Hepatocyte (in vitro differentiated cells): Measurements from ENCODE around the gene TOX3. TPM values are rescaled to one million over a fixed set of nuclear protein-coding genes. Genes with fewer than 3 reads are reported as not detected.

Experiments used
- DNase-seq: peaks from one replicate; pipeline ENCODE4 v3.0.0-alpha.2; 2016; ENCODE audit warnings: low spot score
- H2AFZ ChIP-seq: fragments of 200-600 bp; sonication (generic); 2 replicates; pipeline ENCODE4 v1.6.0; 2016; ENCODE audit warnings: antibody characterized with exemption, mild to moderate bottlenecking
- H3K27ac ChIP-seq: fragments of 200-600 bp; sonication (generic); 2 replicates; pipeline ENCODE4 v1.5.1; 2016; ENCODE audit warnings: mild to moderate bottlenecking
- H3K27me3 ChIP-seq: fragments of 200-600 bp; sonication (generic); 2 replicates; pipeline ENCODE4 v1.6.1; 2016
- H3K36me3 ChIP-seq: fragments of 200-600 bp; sonication (generic); replicated peaks from 2 replicates; pipeline ENCODE4 v1.5.1; 2016; ENCODE audit warnings: low read depth; ENCODE audit not compliant: insufficient read depth
- H3K4me1 ChIP-seq: fragments of 200-600 bp; sonication (generic); 2 replicates; pipeline ENCODE4 v1.5.1; 2016; ENCODE audit warnings: mild to moderate bottlenecking, moderate library complexity; ENCODE audit not compliant: insufficient read depth
- H3K4me2 ChIP-seq: fragments of 200-600 bp; sonication (generic); 2 replicates; pipeline ENCODE4 v1.6.0; 2016
- H3K4me3 ChIP-seq: fragments of 200-600 bp; sonication (generic); 2 replicates; pipeline ENCODE4 v1.5.1; 2016; ENCODE audit warnings: mild to moderate bottlenecking
- H3K79me2 ChIP-seq: fragments of 200-600 bp; sonication (generic); 2 replicates; pipeline ENCODE4 v1.6.0; 2017; ENCODE audit warnings: mild to moderate bottlenecking
- H3K9me2 ChIP-seq: fragments of 200-600 bp; sonication (generic); replicated peaks from 2 replicates; pipeline ENCODE4 v1.6.0; 2017; ENCODE audit warnings: mild to moderate bottlenecking; ENCODE audit not compliant: insufficient read depth
- H3K9me3 ChIP-seq: fragments of 200-600 bp; sonication (generic); 2 replicates; pipeline ENCODE4 v1.5.1; 2016; ENCODE audit warnings: low read depth, mild to moderate bottlenecking
- H4K20me1 ChIP-seq: fragments of 200-600 bp; sonication (generic); 2 replicates; pipeline ENCODE4 v1.6.0; 2016; ENCODE audit warnings: mild to moderate bottlenecking; ENCODE audit not compliant: insufficient read depth, poor library complexity, severe bottlenecking
- EZH2 ChIP-seq: fragments of 200-600 bp; sonication (generic); IDR thresholded peaks from 2 replicates; pipeline ENCODE4 v1.6.1; 2016; ENCODE audit warnings: antibody characterized with exemption, mild to moderate bottlenecking, borderline replicate concordance
- EZH2phosphoT487 ChIP-seq: fragments of 200-600 bp; sonication (generic); IDR thresholded peaks from one replicate; pipeline ENCODE4 v1.6.1; 2018; ENCODE audit warnings: antibody characterized with exemption, mild to moderate bottlenecking, low read depth, moderate library complexity; ENCODE audit not compliant: unreplicated experiment, severe bottlenecking
- WGBS: methylation state at CpG from one replicate; pipeline ENCODE4 v1.1.6; 2016; ENCODE audit warnings: low lambda C conversion rate; ENCODE audit errors: missing lambda C conversion rate; 5-methylcytosine and 5-hydroxymethylcytosine counted together
- polyA plus RNA-seq: library from polyadenylated mRNA; unstranded; fragments of >200 nt; fragmentation: Nextera tagmentation; extraction: Ambion mirVana; gene quantifications from 2 replicates; pipeline ENCODE4 v1.2.1, GENCODE V29; 2016
- total RNA-seq: library from RNA; depleted of rRNA; stranded (reverse); fragments of >200 nt; gene quantifications from 2 replicates; pipeline ENCODE4 v1.2.3, GENCODE V29; 2014
- TF ChIP-seq, protein P1 (sequence below): fragments of 200-600 bp; sonication (generic); IDR thresholded peaks from 2 replicates; pipeline ENCODE4 v1.5.1; 2016; ENCODE audit warnings: antibody characterized with exemption, mild to moderate bottlenecking; ENCODE audit not compliant: poor library complexity

TOX3 gene
- total and polyA plus RNA-seq, 2 experiments from 2014 or later, result 11.8 to 23.6 TPM

GRCh38 chr16:52470585-52470984 is 76.4 kb downstream of the TOX3 start:
- Histone ChIP-seq H3K4me3 (no peak overlapping the region), H4K20me1 (no peaks in the 10 kb centered on the region), H3K9me2 (no peaks in the 10 kb centered on the region), H2AFZ (no peak overlapping the region), H3K27ac (no peak overlapping the region), H3K4me2 (no peak overlapping the region), H3K27me3 (no peaks in the 10 kb centered on the region), H3K79me2 (peaks cover 26% of the 10 kb centered on the region), H3K9me3 (no peaks in the 10 kb centered on the region), H3K4me1 (no peaks in the 10 kb centered on the region), H3K36me3 (no peaks in the 10 kb centered on the region)
- TF ChIP-seq, protein P1, sequence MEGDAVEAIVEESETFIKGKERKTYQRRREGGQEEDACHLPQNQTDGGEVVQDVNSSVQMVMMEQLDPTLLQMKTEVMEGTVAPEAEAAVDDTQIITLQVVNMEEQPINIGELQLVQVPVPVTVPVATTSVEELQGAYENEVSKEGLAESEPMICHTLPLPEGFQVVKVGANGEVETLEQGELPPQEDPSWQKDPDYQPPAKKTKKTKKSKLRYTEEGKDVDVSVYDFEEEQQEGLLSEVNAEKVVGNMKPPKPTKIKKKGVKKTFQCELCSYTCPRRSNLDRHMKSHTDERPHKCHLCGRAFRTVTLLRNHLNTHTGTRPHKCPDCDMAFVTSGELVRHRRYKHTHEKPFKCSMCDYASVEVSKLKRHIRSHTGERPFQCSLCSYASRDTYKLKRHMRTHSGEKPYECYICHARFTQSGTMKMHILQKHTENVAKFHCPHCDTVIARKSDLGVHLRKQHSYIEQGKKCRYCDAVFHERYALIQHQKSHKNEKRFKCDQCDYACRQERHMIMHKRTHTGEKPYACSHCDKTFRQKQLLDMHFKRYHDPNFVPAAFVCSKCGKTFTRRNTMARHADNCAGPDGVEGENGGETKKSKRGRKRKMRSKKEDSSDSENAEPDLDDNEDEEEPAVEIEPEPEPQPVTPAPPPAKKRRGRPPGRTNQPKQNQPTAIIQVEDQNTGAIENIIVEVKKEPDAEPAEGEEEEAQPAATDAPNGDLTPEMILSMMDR, result no peak
- no peak for TF ChIP-seq EZH2phosphoT487
- TF ChIP-seq EZH2, result no peak
- 85% methylated on average over 6 of the region's 6 CpGs for WGBS
- no peak for DNase-seq

DNA sequence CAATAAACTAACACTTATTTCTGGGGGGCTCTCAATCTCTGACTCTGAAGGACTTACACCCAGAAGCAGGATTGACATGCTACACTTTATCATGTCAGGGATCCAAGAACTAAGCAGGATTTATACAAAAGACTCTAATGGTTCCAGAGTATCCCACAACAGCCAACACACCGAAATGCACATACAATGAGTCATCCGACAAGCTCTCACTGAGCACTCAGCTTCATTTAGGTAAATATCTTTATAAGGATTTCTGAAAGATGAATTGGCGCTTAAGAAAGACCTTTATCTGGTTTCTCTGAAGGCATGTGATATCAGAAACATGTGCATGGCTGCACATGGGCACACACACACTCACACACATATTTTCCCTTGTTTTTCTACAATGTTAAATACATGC is 77.2 kb downstream of the TOX3 start:
- Histone ChIP-seq H3K4me3 (no peak overlapping the region), H4K20me1 (no peaks in the 10 kb centered on the region), H3K27me3 (no peaks in the 10 kb centered on the region), H3K4me1 (no peaks in the 10 kb centered on the region), H3K27ac (peak overlapping the region; percentile 35), H3K79me2 (peaks cover 18% of the 10 kb centered on the region), H3K9me2 (no peaks in the 10 kb centered on the region), H2AFZ (no peak overlapping the region), H3K9me3 (no peaks in the 10 kb centered on the region), H3K36me3 (no peaks in the 10 kb centered on the region), H3K4me2 (no peak overlapping the region)
- peak; percentile 54 for DNase-seq
- WGBS, result 35% methylated on average over 3 of the region's 3 CpGs
- TF ChIP-seq, protein P1, result no peak

DNA sequence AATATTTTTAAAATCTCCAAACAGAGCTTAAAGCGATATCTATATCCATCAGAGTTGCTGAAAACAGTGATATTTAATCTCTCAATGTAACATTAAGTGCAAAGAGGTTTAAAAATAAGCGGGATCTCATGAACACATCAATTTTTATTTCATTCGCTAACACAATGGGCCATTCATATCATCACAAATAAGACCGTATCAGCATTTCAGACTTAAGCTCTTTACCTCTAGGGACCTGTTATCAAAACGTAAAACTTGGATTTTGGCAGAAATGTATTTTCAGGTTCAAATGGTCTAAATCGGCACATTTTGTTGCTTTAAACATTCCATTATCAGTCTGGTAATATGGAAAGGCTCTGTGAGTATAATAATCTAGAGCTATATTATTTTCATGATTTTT is 77.9 kb downstream of the TOX3 start:
- Histone ChIP-seq H3K4me2 (no peak overlapping the region), H3K4me3 (no peak overlapping the region), H2AFZ (no peak overlapping the region), H3K9me3 (no peaks in the 10 kb centered on the region), H3K4me1 (no peaks in the 10 kb centered on the region), H3K27ac (no peak overlapping the region), H3K9me2 (no peaks in the 10 kb centered on the region), H3K27me3 (no peaks in the 10 kb centered on the region), H4K20me1 (no peaks in the 10 kb centered on the region), H3K79me2 (peaks cover 17% of the 10 kb centered on the region), H3K36me3 (no peaks in the 10 kb centered on the region)
- 93% methylated on average over 6 of the region's 6 CpGs for WGBS
- DNase-seq, result no peak
- TF ChIP-seq EZH2 (no peak), EZH2phosphoT487 (no peak)
- TF ChIP-seq, protein P1, result no peak

GRCh38 chr16:52467753-52468152 is 79.2 kb downstream of the TOX3 start:
- Histone ChIP-seq H3K27me3 (no peaks in the 10 kb centered on the region), H3K9me2 (no peaks in the 10 kb centered on the region), H3K79me2 (peaks cover 17% of the 10 kb centered on the region), H2AFZ (no peak overlapping the region), H3K4me3 (no peak overlapping the region), H3K9me3 (no peaks in the 10 kb centered on the region), H3K36me3 (no peaks in the 10 kb centered on the region), H4K20me1 (no peaks in the 10 kb centered on the region), H3K27ac (no peak overlapping the region), H3K4me1 (no peaks in the 10 kb centered on the region), H3K4me2 (no peak overlapping the region)
- TF ChIP-seq EZH2 (no peak), EZH2phosphoT487 (no peak)
- TF ChIP-seq, protein P1, result no peak
- no peak for DNase-seq
- WGBS, result 92% methylated on average over 1 of the region's 1 CpG
